AG04450 (cell line): ENCODE measurements around the gene DRC1. TPM values are rescaled to one million over a fixed set of nuclear protein-coding genes. Genes with fewer than 3 reads are reported as not detected.

Experiments
- CTCF ChIA-PET: fragments of 300-600, 350-600 bp; formaldehyde crosslinking; extraction: SDS; loops from one replicate; lab custom pipeline; 2022; ENCODE audit warnings: antibody characterized with exemption, inconsistent platforms; lab: Charles Lee
- POLR2A ChIA-PET: fragments of 350-600 bp; formaldehyde crosslinking; extraction: SDS; loops from one replicate; lab custom pipeline; 2021; ENCODE audit warnings: antibody characterized with exemption, inconsistent platforms; lab: Yijun Ruan, JAX
- DNase-seq: peaks from one replicate; pipeline ENCODE4 v3.0.0-alpha.2; 2011; ENCODE audit warnings: low read depth, low spot score
- H3K27ac ChIP-seq: one replicate; pipeline ENCODE4 v1.5.1; 2012; ENCODE audit warnings: low read depth, low read length, control low read depth
- H3K27me3 ChIP-seq: one replicate; pipeline ENCODE4 v1.6.0; 2012; ENCODE audit warnings: low read length; ENCODE audit not compliant: control insufficient read depth, insufficient read depth
- H3K4me3 ChIP-seq: 2 replicates; pipeline ENCODE4 v1.5.1; 2011; ENCODE audit warnings: mild to moderate bottlenecking, low read depth, low read length, control low read depth
- H3K9me3 ChIP-seq: 2 replicates; pipeline ENCODE4 v1.5.1; 2012; ENCODE audit warnings: low read length; ENCODE audit not compliant: control insufficient read depth, insufficient read depth
- CTCF ChIP-seq: IDR thresholded peaks from 2 replicates; pipeline ENCODE4 v1.5.1; 2011; ENCODE audit warnings: low read depth, low read length, control low read depth, inconsistent platforms
- polyA plus RNA-seq: library from polyadenylated mRNA; depleted of rRNA; stranded (reverse); fragments of >200 nt; gene quantifications from 2 replicates; pipeline ENCODE4 v1.2.3, GENCODE V29; 2011

The DRC1 gene
- polyA plus RNA-seq, 1 experiment, result not detected

- ChIA-PET POLR2A (no interaction called here), CTCF (no interaction called here)
- Histone ChIP-seq H3K27me3 (peaks cover 11% of the 10 kb centered on the region), H3K27ac (no peak overlapping the region), H3K4me3 (no peak overlapping the region), H3K9me3 (no peaks in the 10 kb centered on the region)
- no peak for TF ChIP-seq CTCF
- DNase-seq, result no peak
Observed at GRCh38 chr2:26438926-26439325, 37.2 kb downstream of the DRC1 start.

GRCh38 chr2:26442301-26442700 is 40.6 kb downstream of the DRC1 start:
- Histone ChIP-seq H3K27ac (no peak overlapping the region), H3K9me3 (no peaks in the 10 kb centered on the region), H3K27me3 (peaks cover 14% of the 10 kb centered on the region), H3K4me3 (no peak overlapping the region)
- no peak for TF ChIP-seq CTCF
- POLR2A ChIA-PET, result no interaction called here
- no peak for DNase-seq
- CTCF ChIA-PET, result no interaction called here

GRCh38 chr2:26442707-26443106 is 41.0 kb downstream of the DRC1 start:
- ChIA-PET CTCF (no interaction called here), POLR2A (no interaction called here)
- Histone ChIP-seq H3K27me3 (peaks cover 14% of the 10 kb centered on the region), H3K4me3 (no peak overlapping the region), H3K9me3 (no peaks in the 10 kb centered on the region), H3K27ac (no peak overlapping the region)
- no peak for DNase-seq
- TF ChIP-seq CTCF, result no peak

GRCh38 chr2:26444236-26444635 is 42.5 kb downstream of the DRC1 start:
- Histone ChIP-seq H3K9me3 (no peaks in the 10 kb centered on the region), H3K27me3 (peaks cover 17% of the 10 kb centered on the region), H3K27ac (no peak overlapping the region), H3K4me3 (no peak overlapping the region)
- TF ChIP-seq CTCF, result no peak
- POLR2A ChIA-PET, result no interaction called here
- no peak for DNase-seq
- CTCF ChIA-PET, result no interaction called here

GRCh38 chr2:26448651-26449050 is 46.9 kb downstream of the DRC1 start:
- no peak for TF ChIP-seq CTCF
- H3K27me3 ChIP-seq, result peaks cover 8% of the 10 kb centered on the region
- no peak for DNase-seq
- ChIA-PET CTCF (no interaction called here), POLR2A (no interaction called here)
- H3K27ac ChIP-seq, result no peak overlapping the region
- H3K4me3 ChIP-seq, result no peak overlapping the region
- no peaks in the 10 kb centered on the region for H3K9me3 ChIP-seq
